ENCODE measurements around the gene CD3E.

The CD3E gene

GRCh38 chr11:118358071-118358470, 53.5 kb downstream of the CD3E start:
- no peak for TF ChIP-seq SPI1 (IDR thresholded peaks at IDR 0.05; ENCODE audit: low read depth, low read length)
- TF ChIP-seq PAX5 (IDR thresholded peaks at IDR 0.05; ENCODE audit: insufficient read depth, low read length, severe bottlenecking), result no peak
- no peak for TF ChIP-seq TAF1 (IDR thresholded peaks at IDR 0.05; ENCODE audit: low read depth, low read length)
- TF ChIP-seq POLR2AphosphoS5 (IDR thresholded peaks at IDR 0.05; ENCODE audit: low read depth, low read length), result no peak
- TF ChIP-seq POLR2A (IDR thresholded peaks at IDR 0.05; ENCODE audit: low read depth, low read length), result no peak
- TF ChIP-seq POU2F2 (IDR thresholded peaks at IDR 0.05; ENCODE audit: low read depth, low read length), result no peak
- FAIRE-seq (no peak), DNase-seq (ENCODE audit: insufficient read length, low spot score) (no peak)

- peak; percentile 100 for FAIRE-seq
- peak; percentile 59 for DNase-seq (ENCODE audit: insufficient read length, low spot score)
- no peak for TF ChIP-seq SPI1 (IDR thresholded peaks at IDR 0.05; ENCODE audit: low read depth, low read length)
- TF ChIP-seq POU2F2 (IDR thresholded peaks at IDR 0.05; ENCODE audit: low read depth, low read length), result peak; percentile 50; the same call in 1 of the 2 replicates
- TF ChIP-seq PAX5 (IDR thresholded peaks at IDR 0.05; ENCODE audit: insufficient read depth, low read length, severe bottlenecking), result peak; percentile 43
- TF ChIP-seq POLR2A (IDR thresholded peaks at IDR 0.05; ENCODE audit: low read depth, low read length), result peak; percentile 96
- TF ChIP-seq POLR2AphosphoS5 (IDR thresholded peaks at IDR 0.05; ENCODE audit: low read depth, low read length), result peak; percentile 96
- peak; percentile 82; the same call in 1 of the 2 replicates for TF ChIP-seq TAF1 (IDR thresholded peaks at IDR 0.05; ENCODE audit: low read depth, low read length)
These were observed 54.9 kb downstream of the CD3E start, which contains the start of gene UBE4A for GRCh38 chr11:118359295-118359958. Gene UBE4A, plus strand, starts transcription at chr11:118359600. Its CDS starts 5,481 bp downstream, at chr11:118365081.

GRCh38 chr11:118364956-118365615, 60.6 kb downstream of the CD3E start:
- no peak for TF ChIP-seq POLR2A (IDR thresholded peaks at IDR 0.05; ENCODE audit: low read depth, low read length)
- no peak for TF ChIP-seq PAX5 (IDR thresholded peaks at IDR 0.05; ENCODE audit: insufficient read depth, low read length, severe bottlenecking)
- TF ChIP-seq POU2F2 (IDR thresholded peaks at IDR 0.05; ENCODE audit: low read depth, low read length), result no peak
- TF ChIP-seq SPI1 (IDR thresholded peaks at IDR 0.05; ENCODE audit: low read depth, low read length), result no peak
- no peak for TF ChIP-seq TAF1 (IDR thresholded peaks at IDR 0.05; ENCODE audit: low read depth, low read length)
- no peak for TF ChIP-seq POLR2AphosphoS5 (IDR thresholded peaks at IDR 0.05; ENCODE audit: low read depth, low read length)
- FAIRE-seq (no peak), DNase-seq (ENCODE audit: insufficient read length, low spot score) (no peak)

All from GM12891 (cell line).